HepG2 (cell line): ENCODE data around the gene LYZL6. TPM values are rescaled to one million over a fixed set of nuclear protein-coding genes. Genes with fewer than 3 reads are reported as not detected.

ENCODE experiments used
- ARNTL ChIP-seq: sonication (generic); formaldehyde crosslinking; IDR thresholded peaks from 2 replicates; pipeline ENCODE4 v1.4.0; 2020; ENCODE audit warnings: mild to moderate bottlenecking, missing genetic modification reagents
- GATAD1 ChIP-seq: IDR thresholded peaks from 2 replicates; pipeline ENCODE4 v1.6.1; 2016; ENCODE audit warnings: missing genetic modification reagents, missing compliant biosample characterization
- KAT7 ChIP-seq: IDR thresholded peaks from 2 replicates; pipeline ENCODE4 v1.6.1; 2018; ENCODE audit warnings: borderline replicate concordance, missing compliant biosample characterization
- KDM2A ChIP-seq: sonication (generic); formaldehyde crosslinking; IDR thresholded peaks from 2 replicates; pipeline ENCODE4 v1.4.0; 2020; ENCODE audit warnings: low read depth, missing genetic modification reagents, borderline replicate concordance
- NFKB2 ChIP-seq: sonication (generic); formaldehyde crosslinking; IDR thresholded peaks from 2 replicates; pipeline ENCODE4 v1.4.0; 2020; ENCODE audit warnings: missing genetic modification reagents, borderline replicate concordance
- SRF ChIP-seq: IDR thresholded peaks from 2 replicates; pipeline ENCODE4 v1.6.1; 2011; ENCODE audit warnings: mild to moderate bottlenecking, low read depth, low read length, moderate library complexity
- ZFP36L1 ChIP-seq: sonication (generic); formaldehyde crosslinking; IDR thresholded peaks from 2 replicates; pipeline ENCODE4 v1.8.0; 2022; ENCODE audit warnings: mild to moderate bottlenecking, missing genetic modification reagents, moderate library complexity
- ZFYVE20 ChIP-seq: sonication (generic); formaldehyde crosslinking; IDR thresholded peaks from 2 replicates; pipeline ENCODE4 v1.8.0; 2023; ENCODE audit warnings: low read depth, mild to moderate bottlenecking, moderate library complexity, missing genetic modification reagents, borderline replicate concordance
- ZNF577 ChIP-seq: sonication (generic); formaldehyde crosslinking; IDR thresholded peaks from 2 replicates; pipeline ENCODE4 v1.4.0; 2020; ENCODE audit warnings: mild to moderate bottlenecking, low read depth, missing genetic modification reagents, borderline replicate concordance
- ZNF747 ChIP-seq: sonication (generic); formaldehyde crosslinking; IDR thresholded peaks from 2 replicates; pipeline ENCODE4 v1.8.1; 2023; ENCODE audit warnings: missing genetic modification reagents, mild to moderate bottlenecking, borderline replicate concordance
- polyA plus RNA-seq, 8 experiments: library from polyadenylated mRNA; depleted of rRNA in 3 of 8; stranded (reverse) in 7 of 8; unstranded in 1 of 8; fragments of >200 nt; fragmentation: Illumina TruSeq in 4 of 8; extraction: Trizol in 4 of 8; gene quantifications; 2 replicates each; pipeline versions ENCODE4 v1.2.1 to v1.2.3, GENCODE V29; 2011 to 2016; ENCODE audit warnings: low read depth in 4 of 8, missing spikeins in 1 of 8, mixed read lengths in 1 of 8; ENCODE audit not compliant: insufficient read depth in 1 of 8
- total RNA-seq, 5 experiments: library from RNA; depleted of rRNA; stranded (reverse); fragments of >200 nt; fragmentation: Illumina TruSeq; extraction: Trizol; gene quantifications; 2 replicates each; pipeline ENCODE4 v1.2.3, GENCODE V29; 2016; ENCODE audit warnings: low read depth in 1 of 5
- TF ChIP-seq, protein P1 (sequence below): IDR thresholded peaks from 2 replicates; pipeline ENCODE4 v1.4.0; 2020; ENCODE audit warnings: mild to moderate bottlenecking, missing genetic modification reagents
- TF ChIP-seq, protein P2 (sequence below): sonication (generic); formaldehyde crosslinking; conservative IDR thresholded peaks from 2 replicates; pipeline ENCODE4 v1.8.0; 2022; ENCODE audit warnings: missing genetic modification reagents

The LYZL6 gene
- total and polyA plus RNA-seq, 2 of the 13 experiments (the other 11 are each of a cell fraction or from before 2014, with no cell fraction given): not detected

DNA sequence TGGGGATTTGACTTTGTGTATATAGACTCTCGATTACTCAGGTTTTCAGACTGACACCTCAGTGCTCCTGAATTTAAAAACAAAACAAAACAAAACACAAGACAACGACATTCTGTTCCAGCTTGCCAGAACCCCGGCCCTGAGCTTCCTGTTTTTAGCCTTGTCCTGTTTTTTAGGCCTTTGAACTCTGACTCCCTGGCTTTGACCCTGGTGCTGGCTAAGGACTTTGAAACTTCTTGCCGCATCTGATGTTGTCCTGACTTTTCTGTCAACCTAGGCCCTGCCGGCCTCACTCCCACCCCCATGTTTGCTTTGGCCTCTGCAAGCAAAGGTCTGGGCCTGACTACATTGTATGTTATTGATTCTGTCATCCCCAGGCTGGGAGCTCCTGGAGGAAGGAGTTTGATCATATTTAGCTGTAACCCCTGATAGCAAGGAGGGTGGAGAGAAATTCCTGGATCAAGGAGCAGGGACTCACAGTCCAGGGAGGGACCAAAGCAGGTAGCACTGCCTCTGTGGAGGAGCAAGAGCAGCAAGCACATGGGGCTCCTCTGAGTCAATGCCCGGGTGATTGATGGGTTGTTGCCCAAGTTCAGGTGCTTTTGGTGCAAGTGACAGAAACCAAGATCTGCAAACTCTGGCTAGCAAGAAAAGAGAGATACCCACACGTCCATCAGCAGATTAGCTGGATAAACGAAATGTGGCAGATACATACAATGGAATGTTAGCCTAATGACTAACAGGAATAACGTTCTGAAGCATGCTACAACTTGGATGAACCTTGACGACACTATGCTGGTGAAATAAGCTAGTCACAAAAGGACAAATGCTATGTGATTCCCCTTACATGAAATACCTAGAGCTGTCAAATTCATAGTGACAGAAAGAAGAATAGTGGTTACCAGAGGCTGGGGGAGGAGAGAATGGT, 30.1 kb upstream of the LYZL6 start (continued):
- TF ChIP-seq, protein P1, sequence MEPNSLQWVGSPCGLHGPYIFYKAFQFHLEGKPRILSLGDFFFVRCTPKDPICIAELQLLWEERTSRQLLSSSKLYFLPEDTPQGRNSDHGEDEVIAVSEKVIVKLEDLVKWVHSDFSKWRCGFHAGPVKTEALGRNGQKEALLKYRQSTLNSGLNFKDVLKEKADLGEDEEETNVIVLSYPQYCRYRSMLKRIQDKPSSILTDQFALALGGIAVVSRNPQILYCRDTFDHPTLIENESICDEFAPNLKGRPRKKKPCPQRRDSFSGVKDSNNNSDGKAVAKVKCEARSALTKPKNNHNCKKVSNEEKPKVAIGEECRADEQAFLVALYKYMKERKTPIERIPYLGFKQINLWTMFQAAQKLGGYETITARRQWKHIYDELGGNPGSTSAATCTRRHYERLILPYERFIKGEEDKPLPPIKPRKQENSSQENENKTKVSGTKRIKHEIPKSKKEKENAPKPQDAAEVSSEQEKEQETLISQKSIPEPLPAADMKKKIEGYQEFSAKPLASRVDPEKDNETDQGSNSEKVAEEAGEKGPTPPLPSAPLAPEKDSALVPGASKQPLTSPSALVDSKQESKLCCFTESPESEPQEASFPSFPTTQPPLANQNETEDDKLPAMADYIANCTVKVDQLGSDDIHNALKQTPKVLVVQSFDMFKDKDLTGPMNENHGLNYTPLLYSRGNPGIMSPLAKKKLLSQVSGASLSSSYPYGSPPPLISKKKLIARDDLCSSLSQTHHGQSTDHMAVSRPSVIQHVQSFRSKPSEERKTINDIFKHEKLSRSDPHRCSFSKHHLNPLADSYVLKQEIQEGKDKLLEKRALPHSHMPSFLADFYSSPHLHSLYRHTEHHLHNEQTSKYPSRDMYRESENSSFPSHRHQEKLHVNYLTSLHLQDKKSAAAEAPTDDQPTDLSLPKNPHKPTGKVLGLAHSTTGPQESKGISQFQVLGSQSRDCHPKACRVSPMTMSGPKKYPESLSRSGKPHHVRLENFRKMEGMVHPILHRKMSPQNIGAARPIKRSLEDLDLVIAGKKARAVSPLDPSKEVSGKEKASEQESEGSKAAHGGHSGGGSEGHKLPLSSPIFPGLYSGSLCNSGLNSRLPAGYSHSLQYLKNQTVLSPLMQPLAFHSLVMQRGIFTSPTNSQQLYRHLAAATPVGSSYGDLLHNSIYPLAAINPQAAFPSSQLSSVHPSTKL (CRISPR knock-in tag): peak; percentile 98
- no peak for TF ChIP-seq NFKB2 (CRISPR knock-in tag)
- TF ChIP-seq KAT7: no peak; the same call in 1 of the 2 replicates
- TF ChIP-seq GATAD1: peak; percentile 50; the same call in 1 of the 2 replicates
- peak; percentile 8; the same call in 1 of the 2 replicates for TF ChIP-seq ZFP36L1 (CRISPR knock-in tag)
- TF ChIP-seq KDM2A: peak; percentile 69; the same call in 1 of the 2 replicates
- no peak for TF ChIP-seq ZNF577 (CRISPR knock-in tag)
- peak; percentile 83 for TF ChIP-seq ARNTL (CRISPR knock-in tag)
- TF ChIP-seq, protein P2, sequence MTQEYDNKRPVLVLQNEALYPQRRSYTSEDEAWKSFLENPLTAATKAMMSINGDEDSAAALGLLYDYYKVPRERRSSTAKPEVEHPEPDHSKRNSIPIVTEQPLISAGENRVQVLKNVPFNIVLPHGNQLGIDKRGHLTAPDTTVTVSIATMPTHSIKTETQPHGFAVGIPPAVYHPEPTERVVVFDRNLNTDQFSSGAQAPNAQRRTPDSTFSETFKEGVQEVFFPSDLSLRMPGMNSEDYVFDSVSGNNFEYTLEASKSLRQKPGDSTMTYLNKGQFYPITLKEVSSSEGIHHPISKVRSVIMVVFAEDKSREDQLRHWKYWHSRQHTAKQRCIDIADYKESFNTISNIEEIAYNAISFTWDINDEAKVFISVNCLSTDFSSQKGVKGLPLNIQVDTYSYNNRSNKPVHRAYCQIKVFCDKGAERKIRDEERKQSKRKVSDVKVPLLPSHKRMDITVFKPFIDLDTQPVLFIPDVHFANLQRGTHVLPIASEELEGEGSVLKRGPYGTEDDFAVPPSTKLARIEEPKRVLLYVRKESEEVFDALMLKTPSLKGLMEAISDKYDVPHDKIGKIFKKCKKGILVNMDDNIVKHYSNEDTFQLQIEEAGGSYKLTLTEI (CRISPR knock-in tag): no peak
- peak; percentile 20 for TF ChIP-seq ZNF747 (CRISPR knock-in tag)
- no peak for TF ChIP-seq SRF
- no peak for TF ChIP-seq ZFYVE20 (CRISPR knock-in tag)
